HFF-Myc (cell line): ENCODE data around the gene COL17A1.

Source experiments
- DNase-seq: peaks from one replicate; pipeline ENCODE4 v3.0.0-alpha.2; 2011; ENCODE audit warnings: low read depth; ENCODE audit errors: extremely low read depth
- H3K4me3 ChIP-seq: replicated peaks from 2 replicates; pipeline ENCODE4 v1.5.1; 2011; ENCODE audit warnings: low read depth, mild to moderate bottlenecking, control low read depth, low read length
- TF ChIP-seq, protein P1 (sequence below): IDR thresholded peaks from 2 replicates; pipeline ENCODE4 v1.5.1; 2012; ENCODE audit warnings: mild to moderate bottlenecking, low read depth, low read length, control low read depth; ENCODE audit errors: missing control alignments

COL17A1 gene

GRCh38 chr10:104020020-104020419 is 65.7 kb downstream of the COL17A1 start:
- TF ChIP-seq, protein P1, sequence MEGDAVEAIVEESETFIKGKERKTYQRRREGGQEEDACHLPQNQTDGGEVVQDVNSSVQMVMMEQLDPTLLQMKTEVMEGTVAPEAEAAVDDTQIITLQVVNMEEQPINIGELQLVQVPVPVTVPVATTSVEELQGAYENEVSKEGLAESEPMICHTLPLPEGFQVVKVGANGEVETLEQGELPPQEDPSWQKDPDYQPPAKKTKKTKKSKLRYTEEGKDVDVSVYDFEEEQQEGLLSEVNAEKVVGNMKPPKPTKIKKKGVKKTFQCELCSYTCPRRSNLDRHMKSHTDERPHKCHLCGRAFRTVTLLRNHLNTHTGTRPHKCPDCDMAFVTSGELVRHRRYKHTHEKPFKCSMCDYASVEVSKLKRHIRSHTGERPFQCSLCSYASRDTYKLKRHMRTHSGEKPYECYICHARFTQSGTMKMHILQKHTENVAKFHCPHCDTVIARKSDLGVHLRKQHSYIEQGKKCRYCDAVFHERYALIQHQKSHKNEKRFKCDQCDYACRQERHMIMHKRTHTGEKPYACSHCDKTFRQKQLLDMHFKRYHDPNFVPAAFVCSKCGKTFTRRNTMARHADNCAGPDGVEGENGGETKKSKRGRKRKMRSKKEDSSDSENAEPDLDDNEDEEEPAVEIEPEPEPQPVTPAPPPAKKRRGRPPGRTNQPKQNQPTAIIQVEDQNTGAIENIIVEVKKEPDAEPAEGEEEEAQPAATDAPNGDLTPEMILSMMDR: no peak
- DNase-seq: no peak
- no peak overlapping the region for H3K4me3 ChIP-seq

DNA sequence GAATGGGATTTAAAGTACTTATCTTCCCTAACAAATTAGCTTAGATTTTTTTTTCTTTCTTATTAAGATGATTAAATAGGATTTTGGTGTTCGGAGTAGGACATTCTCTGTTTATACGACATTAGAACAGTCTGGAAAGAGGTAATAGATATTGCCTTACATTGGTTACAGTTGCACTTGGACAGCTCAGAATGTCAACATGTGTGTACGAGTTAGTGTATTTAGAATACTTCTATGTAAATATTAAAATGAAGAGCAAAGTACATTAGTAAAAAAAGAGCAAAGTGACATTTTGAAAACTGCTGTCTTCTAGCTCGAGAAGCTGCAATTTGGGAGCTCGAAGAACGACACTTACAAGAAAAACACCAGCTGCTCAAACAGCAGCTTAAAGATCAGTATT is 67.2 kb downstream of the COL17A1 start:
- no peak for DNase-seq
- TF ChIP-seq, protein P1: no peak
- H3K4me3 ChIP-seq: no peak overlapping the region

DNA sequence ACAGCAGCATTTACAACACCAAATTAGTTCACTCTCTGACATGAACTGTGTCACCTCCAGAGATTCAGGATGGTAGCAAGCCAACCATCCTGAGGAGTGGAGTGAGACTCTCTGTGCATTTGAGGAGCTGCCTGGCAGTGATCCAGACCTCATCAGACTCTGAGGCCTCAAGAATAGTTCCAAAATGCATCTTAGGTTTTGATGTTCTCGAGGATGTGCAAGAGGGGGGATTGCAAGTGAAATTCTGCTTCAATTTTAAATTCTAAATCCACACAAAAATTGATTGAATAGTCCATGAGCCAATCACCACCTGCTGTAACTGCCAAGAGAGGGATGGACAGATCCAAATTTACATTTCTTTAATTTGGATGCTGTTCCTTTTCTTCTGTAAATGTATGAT is 69.0 kb downstream of the COL17A1 start:
- no peak for DNase-seq
- TF ChIP-seq, protein P1: no peak
- no peak overlapping the region for H3K4me3 ChIP-seq

GRCh38 chr10:104014176-104014575 is 71.5 kb downstream of the COL17A1 start:
- TF ChIP-seq, protein P1: no peak
- DNase-seq: no peak

GRCh38 chr10:104013489-104013888 is 72.2 kb downstream of the COL17A1 start:
- TF ChIP-seq, protein P1: no peak
- no peak overlapping the region for H3K4me3 ChIP-seq
- DNase-seq: no peak

More at GRCh38 chr10:104014176-104014575, 71.5 kb downstream of the COL17A1 start:
- no peak overlapping the region for H3K4me3 ChIP-seq

DNA sequence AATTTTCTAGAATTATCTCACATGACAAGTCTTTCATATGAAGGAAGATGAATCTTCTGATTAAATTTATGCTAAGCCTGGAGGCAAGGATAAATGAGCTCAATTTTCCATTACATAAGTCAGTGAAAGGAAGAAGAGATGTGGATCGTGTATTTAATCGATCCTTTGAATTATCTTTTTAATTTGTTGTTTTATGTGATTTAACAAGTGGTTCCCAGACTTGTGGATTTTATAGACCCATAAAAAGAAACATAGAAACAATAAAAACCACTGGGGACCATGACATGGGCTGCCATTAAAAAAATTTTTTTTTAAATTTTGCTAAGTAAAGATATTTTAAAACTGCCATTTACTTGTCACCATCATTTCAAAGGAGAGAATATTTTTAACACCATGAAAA is 73.8 kb downstream of the COL17A1 start:
- DNase-seq: no peak
- TF ChIP-seq, protein P1: no peak
- H3K4me3 ChIP-seq: no peak overlapping the region

- no peak for DNase-seq
- no peak overlapping the region for H3K4me3 ChIP-seq
- TF ChIP-seq, protein P1: no peak
Observed at GRCh38 chr10:104005172-104005863, 80.4 kb downstream of the COL17A1 start.
